ENCODE measurements around the gene EVA1A.
A peak's percentile ranks its signal among the peaks of the same experiment; 100 is the strongest.

The EVA1A gene

DNA sequence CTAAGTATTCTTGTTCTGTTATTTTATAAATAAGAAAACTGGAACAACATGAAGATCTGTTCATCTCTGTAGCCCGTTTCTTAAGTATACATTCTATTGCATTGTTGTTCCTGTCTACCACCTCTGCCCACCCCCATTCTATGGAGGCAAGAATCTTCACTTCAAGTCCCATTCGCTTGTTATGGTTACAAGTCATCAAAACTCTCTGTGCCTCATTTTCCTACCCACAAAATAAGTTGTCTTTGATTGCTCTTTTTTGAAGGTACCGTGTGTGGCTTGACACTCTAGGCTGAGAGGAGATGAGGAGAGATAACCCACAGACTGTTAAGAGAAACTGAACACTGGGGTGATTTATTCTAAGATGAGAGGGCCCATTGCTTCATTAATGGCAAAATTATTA lies 2.9 kb upstream of the EVA1A start:
- DNase-seq (ENCODE audit: low spot score), result no peak

DNA sequence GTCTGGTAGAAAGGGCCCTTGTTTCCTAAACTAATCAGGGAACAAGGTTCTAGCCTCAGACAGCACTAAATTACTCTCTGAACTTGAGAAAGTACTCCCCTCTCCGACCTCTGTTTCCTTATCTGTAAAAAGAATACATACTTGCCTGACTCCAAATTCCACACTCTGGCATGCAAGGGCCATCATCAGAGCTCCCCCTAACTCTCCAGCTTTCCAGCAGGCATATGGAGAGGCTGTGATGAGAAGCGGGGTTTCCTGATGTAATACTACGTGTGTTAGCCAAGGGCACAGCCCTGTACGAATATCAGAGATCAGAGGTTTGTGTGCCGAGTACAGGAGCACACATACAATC lies 1.8 kb upstream of the EVA1A start:
- no peak for DNase-seq (ENCODE audit: low spot score)

DNA sequence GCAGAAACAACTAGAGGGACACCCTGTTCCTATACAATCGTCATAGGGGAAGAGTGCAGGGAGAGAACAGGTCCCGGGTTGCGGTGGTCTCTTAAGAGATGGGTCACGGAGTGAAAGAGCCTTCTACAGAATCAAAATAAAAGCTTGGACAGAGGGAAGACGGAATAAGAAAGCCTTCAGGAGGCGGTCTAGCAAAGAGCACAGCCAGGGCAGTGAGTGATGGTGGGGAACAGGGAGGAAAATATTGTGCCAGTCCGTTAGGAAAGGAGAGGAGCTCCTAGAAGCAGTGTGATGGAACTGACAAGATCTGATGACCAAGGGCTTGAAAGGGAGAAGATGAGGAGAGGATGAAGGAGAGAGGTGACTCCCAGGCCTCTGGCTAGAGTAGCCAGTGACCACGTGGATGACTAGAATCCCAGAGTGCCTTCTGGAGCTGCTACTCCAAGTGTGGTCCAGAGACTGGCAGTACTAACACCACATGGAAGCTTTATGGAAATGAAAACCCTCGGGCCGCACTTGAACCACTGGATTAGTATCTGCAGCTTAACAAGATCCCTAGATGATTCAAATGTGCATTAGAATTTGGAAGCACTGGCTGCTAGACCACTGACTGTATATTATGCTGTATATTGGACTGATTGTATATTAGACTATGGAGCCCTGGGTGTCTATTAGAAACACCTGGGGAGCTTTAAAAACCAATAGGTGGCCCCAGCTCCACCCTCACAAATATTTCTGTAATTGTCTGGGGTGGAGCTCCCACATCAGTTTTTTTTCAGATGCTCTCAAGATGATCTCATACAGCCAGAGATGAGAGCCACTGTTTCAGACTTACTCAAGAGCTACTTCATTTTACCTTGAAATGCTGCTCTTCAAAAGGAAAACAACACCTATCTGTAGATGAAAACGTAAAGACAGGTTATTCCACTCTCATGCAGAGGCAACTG lies 1.1 kb upstream of the EVA1A start:
- no peak for DNase-seq (ENCODE audit: low spot score)

DNA sequence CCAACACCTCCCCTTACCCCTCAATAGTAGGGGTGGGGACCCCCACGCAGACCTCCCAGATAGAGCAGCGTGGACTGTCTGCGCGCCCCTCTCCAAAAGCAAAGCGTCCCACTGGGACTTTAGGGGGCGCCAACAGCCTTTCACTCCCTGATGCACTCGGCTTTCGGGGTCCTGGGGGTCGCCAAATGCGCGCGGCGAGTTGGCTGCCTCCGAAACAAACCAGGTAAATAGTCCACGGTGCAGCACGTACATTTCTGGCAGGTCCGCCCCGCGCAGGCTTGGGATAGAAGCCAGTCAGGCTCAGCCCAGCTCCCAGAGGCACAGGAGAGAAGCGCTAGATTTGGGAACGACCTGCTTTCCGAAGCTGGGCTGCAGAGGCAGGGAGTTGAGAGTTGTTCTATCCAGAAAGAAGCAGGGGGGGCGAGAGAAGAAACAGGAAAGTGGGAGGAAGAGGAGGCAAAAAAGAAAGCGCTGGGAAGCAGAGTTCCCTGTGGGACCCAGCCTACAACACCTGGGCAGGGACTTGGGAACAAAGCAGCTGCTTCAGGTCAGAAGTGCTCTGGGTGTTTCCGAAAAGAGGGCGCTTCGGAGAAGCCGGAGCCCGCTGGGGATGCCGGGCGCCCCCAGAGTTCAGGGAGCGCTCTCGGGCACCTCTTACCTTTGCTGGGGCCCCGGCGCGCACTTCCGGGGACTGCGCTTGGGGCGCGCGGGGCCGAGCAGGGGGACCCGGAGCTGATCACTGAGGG lies 544 bp downstream of the EVA1A start:
- peak; percentile 52 for DNase-seq (ENCODE audit: low spot score)

GRCh38 chr2:75559680-75560021 lies 1.1 kb downstream of the EVA1A start:
- no peak for DNase-seq (ENCODE audit: low spot score)

GRCh38 chr2:75558786-75559679 lies 1.7 kb downstream of the EVA1A start:
- DNase-seq (ENCODE audit: low spot score), result no peak

DNA sequence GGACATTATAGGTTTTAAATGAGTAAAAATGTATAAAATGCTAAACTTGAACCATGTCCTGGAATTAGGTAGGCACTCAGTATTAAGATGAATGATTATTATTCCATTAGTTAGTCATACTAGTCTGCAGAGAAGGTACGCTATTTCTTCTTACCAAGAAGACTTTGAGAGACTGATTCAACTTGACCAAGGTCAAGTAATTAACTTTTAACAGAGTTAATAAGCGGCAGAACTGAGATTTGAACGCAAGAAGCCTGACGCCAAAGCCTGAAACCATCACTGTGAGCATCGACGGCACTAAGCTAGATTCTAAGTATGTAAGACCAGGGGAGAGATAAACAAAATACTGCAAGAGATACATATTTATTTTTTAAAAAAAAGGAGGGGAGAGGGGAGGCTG lies 2.6 kb downstream of the EVA1A start:
- no peak for DNase-seq (ENCODE audit: low spot score)

GRCh38 chr2:75557474-75558133 lies 3.1 kb downstream of the EVA1A start:
- no peak for DNase-seq (ENCODE audit: low spot score)

GRCh38 chr2:75556679-75557366 lies 3.9 kb downstream of the EVA1A start:
- no peak for DNase-seq (ENCODE audit: low spot score)

- DNase-seq (ENCODE audit: low spot score), result no peak
These were observed 5.0 kb downstream of the EVA1A start for GRCh38 chr2:75555701-75556100.

DNA sequence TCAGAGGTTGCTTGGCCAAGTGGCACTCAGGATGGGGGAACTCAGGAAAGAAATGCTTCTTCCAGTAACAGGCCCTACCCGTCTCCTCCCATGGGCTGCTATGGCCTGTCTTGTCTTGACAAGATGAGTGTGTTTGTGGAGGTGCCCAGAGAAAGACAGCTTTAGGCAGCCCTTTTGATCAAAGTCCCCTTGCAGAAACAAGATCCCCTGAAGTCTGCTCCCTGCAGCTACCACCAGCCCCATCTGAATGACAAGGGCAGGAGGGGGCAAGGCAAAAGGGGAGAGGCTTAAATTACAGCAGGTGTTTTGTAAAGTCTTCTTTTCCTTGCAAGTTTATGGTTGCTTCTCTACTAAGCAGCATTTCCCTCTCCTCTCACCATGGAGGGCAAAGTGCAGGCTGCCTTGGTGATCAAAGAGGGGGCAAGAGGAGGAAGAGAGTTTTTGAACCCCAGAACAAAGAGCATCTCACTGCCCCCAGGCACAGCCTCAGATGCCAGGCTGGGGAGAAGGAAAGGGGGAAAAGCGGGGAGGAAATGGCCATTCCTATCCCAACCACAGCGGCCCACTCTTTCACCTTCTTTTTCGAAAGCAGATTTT lies 6.7 kb downstream of the EVA1A start:
- DNase-seq (ENCODE audit: low spot score), result peak; percentile 35

- no peak for DNase-seq (ENCODE audit: low spot score)
These were observed 8.5 kb downstream of the EVA1A start for GRCh38 chr2:75552222-75552621.

DNA sequence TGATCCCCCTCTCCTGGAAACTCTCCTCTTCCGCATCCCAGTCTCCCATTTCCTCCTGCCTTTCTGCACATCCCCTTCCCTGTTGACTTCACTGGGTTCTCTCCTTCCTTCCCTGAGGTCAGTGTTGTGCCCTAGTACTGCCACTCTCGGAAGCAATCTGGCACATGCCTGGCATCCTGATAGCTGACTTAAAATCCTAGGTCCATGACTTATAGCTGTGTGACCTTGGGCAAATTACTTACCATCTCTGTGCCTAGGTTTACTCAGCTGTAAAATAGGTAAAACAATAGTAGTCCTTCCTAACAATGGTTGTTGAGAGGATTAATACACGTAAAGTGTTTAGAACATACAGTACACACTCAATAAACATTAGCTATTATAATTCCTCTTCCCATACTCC lies 9.3 kb downstream of the EVA1A start:
- no peak for DNase-seq (ENCODE audit: low spot score)

GRCh38 chr2:75549401-75550253 lies 11.1 kb downstream of the EVA1A start:
- no peak for DNase-seq (ENCODE audit: low spot score)

GRCh38 chr2:75548036-75548573 lies 12.6 kb downstream of the EVA1A start:
- DNase-seq (ENCODE audit: low spot score), result no peak

- no peak for DNase-seq (ENCODE audit: low spot score)
These were observed 13.2 kb downstream of the EVA1A start for GRCh38 chr2:75547345-75548035.

DNA sequence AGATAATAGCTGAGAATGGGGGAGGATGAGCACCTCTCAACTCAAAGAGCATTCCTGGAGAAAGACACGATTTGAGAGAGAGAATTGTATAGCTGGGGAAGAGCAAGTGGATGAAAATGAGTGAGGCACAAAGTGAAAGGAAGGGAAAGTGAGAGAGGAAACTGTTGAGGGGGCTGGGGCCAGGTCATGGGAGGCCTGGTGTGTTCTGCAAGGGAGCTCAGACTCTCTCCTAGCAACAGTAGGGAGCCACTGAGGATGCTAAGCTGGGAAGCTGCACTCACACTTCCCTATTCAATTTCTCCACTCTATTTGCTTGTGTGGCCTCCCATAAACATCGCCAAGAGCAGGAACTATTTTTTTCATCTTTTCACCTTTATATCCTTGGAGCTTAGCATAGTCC lies 14.8 kb downstream of the EVA1A start:
- DNase-seq (ENCODE audit: low spot score), result no peak

DNA sequence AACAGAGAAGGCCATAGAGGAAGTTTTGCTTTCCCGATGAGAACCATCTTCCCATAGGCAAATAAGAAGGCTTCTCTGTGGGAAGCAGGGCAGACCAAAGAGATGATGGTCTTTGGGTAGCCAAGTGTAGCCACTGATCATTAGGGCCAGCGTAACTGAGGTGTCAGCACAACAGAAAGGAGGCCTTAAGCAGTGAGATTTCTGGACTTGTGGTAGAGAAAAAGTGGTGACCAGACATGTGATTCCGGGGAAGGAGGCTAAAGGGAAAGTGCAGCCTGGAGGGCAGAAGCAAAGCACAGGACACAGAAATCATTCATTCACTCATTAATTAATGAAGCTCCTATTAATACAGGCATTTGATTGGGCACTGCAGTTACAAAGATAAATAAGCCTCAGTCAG lies 15.4 kb downstream of the EVA1A start:
- no peak for DNase-seq (ENCODE audit: low spot score)

- DNase-seq (ENCODE audit: low spot score), result no peak
These were observed 17.3 kb downstream of the EVA1A start for GRCh38 chr2:75543446-75543845.
